Osteoblast (primary cell): ENCODE data around the gene ALDH5A1. TPM values are rescaled to one million over a fixed set of nuclear protein-coding genes. Genes with fewer than 3 reads are reported as not detected.
A peak's percentile ranks its signal among the peaks of the same experiment; 100 is the strongest.

Experiments
- DNase-seq: peaks from one replicate; pipeline ENCODE4 v3.0.0; 2011; ENCODE audit warnings: low spot score, mixed read lengths; ENCODE audit not compliant: insufficient read length; ENCODE audit errors: missing footprints
- H2AFZ ChIP-seq: 2 replicates; pipeline ENCODE4 v1.6.0; 2011; ENCODE audit warnings: mild to moderate bottlenecking, low read length
- H3K27ac ChIP-seq: 2 replicates; pipeline ENCODE4 v1.5.1; 2011; ENCODE audit warnings: mild to moderate bottlenecking, low read depth, low read length, moderate library complexity
- H3K27me3 ChIP-seq: 2 replicates; pipeline ENCODE4 v1.6.0; 2012; ENCODE audit warnings: mild to moderate bottlenecking, control low read depth, inconsistent platforms, low read length, moderate library complexity; ENCODE audit not compliant: insufficient read depth
- H3K36me3 ChIP-seq: 2 replicates; pipeline ENCODE4 v1.5.1; 2011; ENCODE audit warnings: mild to moderate bottlenecking, low read length, control low read depth, moderate library complexity; ENCODE audit not compliant: insufficient read depth
- H3K4me1 ChIP-seq: 2 replicates; pipeline ENCODE4 v1.5.1; 2011; ENCODE audit warnings: mild to moderate bottlenecking, low read length, control low read depth, moderate library complexity; ENCODE audit not compliant: insufficient read depth
- H3K4me2 ChIP-seq: 2 replicates; pipeline ENCODE4 v1.6.0; 2011; ENCODE audit warnings: mild to moderate bottlenecking, low read length; ENCODE audit not compliant: insufficient read depth
- H3K4me3 ChIP-seq: fragments of 200-600 bp; sonication (generic); 3 replicates; pipeline ENCODE4 v1.5.1; 2012; ENCODE audit warnings: mild to moderate bottlenecking, low read length, inconsistent platforms; ENCODE audit not compliant: insufficient read depth
- H3K79me2 ChIP-seq: 2 replicates; pipeline ENCODE4 v1.6.0; 2012; ENCODE audit warnings: mild to moderate bottlenecking, low read length, control low read depth, inconsistent platforms; ENCODE audit not compliant: insufficient read depth
- H3K9me3 ChIP-seq: 2 replicates; pipeline ENCODE4 v1.5.1; 2011; ENCODE audit warnings: low read depth, low read length, control low read depth
- H4K20me1 ChIP-seq: 2 replicates; pipeline ENCODE4 v1.6.0; 2012; ENCODE audit warnings: mild to moderate bottlenecking, low read length, control low read depth; ENCODE audit not compliant: insufficient read depth
- CTCF ChIP-seq: IDR thresholded peaks from 2 replicates; pipeline ENCODE4 v1.5.1; 2011; ENCODE audit warnings: mild to moderate bottlenecking, low read depth, low read length, moderate library complexity; ENCODE audit errors: extremely low read depth
- total RNA-seq: library from RNA; depleted of rRNA; stranded (reverse); fragments of >200 nt; gene quantifications from 2 replicates; pipeline ENCODE4 v1.2.3, GENCODE V29; 2012

The ALDH5A1 gene
- total RNA-seq, 1 donor = 2.2 TPM

DNA sequence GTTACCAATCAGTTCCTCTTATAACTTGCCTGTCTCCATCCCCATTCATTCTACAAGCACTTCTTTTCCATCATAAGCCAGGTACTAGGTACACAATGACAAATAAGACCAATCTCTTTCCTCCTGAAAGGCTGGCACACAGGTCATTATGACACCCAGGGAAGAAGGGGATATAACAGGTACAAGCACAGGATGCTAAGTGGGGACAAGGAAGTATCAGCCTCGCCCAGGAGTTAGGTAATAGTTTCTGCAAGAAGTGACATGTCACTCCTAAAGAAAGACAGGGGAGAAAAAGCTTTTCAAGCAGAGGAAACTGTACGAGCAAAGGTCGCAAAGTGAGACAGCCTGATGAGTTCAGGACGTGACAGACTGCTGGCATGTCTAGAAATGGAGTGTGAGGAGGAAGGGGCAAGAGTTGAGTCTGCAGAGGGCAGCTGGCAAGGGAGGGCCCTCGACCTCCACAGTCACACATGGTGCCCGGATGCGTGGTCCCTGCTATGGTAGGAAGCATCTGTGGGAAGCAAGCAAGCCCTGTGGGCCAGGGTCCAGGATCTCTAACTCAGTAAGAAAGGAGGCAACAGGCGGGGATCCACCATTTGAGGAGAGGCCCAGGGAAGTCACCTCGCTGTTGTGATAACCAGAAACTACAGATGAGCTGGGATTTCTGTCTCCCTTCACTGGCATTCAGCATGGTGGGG is 45.8 kb upstream of the ALDH5A1 start:
- H3K4me3 ChIP-seq = no peak overlapping the region

GRCh38 chr6:24451581-24452388 is 43.0 kb upstream of the ALDH5A1 start:
- DNase-seq = peak; percentile 13
- TF ChIP-seq CTCF = no peak
- H3K36me3 ChIP-seq = no peaks in the 10 kb centered on the region
- H2AFZ ChIP-seq = no peak overlapping the region
- H3K27me3 ChIP-seq = no peaks in the 10 kb centered on the region
- H3K4me2 ChIP-seq = no peak overlapping the region
- H4K20me1 ChIP-seq = no peaks in the 10 kb centered on the region
- no peak overlapping the region for H3K4me3 ChIP-seq
- H3K79me2 ChIP-seq = no peaks in the 10 kb centered on the region
- H3K9me3 ChIP-seq = no peaks in the 10 kb centered on the region
- no peak overlapping the region for H3K27ac ChIP-seq
- no peaks in the 10 kb centered on the region for H3K4me1 ChIP-seq

More for the DNA sequence above, 45.8 kb upstream of the ALDH5A1 start:
- no peak overlapping the region for H3K27ac ChIP-seq
- H2AFZ ChIP-seq = no peak overlapping the region
- no peaks in the 10 kb centered on the region for H3K27me3 ChIP-seq
- no peak for DNase-seq
- TF ChIP-seq CTCF = no peak
- no peaks in the 10 kb centered on the region for H3K9me3 ChIP-seq
- no peaks in the 10 kb centered on the region for H3K4me1 ChIP-seq
- H3K36me3 ChIP-seq = no peaks in the 10 kb centered on the region
- no peak overlapping the region for H3K4me2 ChIP-seq
- H3K79me2 ChIP-seq = no peaks in the 10 kb centered on the region
- H4K20me1 ChIP-seq = no peaks in the 10 kb centered on the region

- Histone ChIP-seq H3K4me3 (no peak overlapping the region), H3K79me2 (no peaks in the 10 kb centered on the region), H3K27ac (no peak overlapping the region), H3K4me2 (no peak overlapping the region), H3K27me3 (no peaks in the 10 kb centered on the region), H2AFZ (no peak overlapping the region), H3K9me3 (no peaks in the 10 kb centered on the region), H3K36me3 (no peaks in the 10 kb centered on the region), H3K4me1 (no peaks in the 10 kb centered on the region), H4K20me1 (no peaks in the 10 kb centered on the region)
- TF ChIP-seq CTCF = no peak
- DNase-seq = peak; percentile 22
Observed at GRCh38 chr6:24453921-24454320, 40.8 kb upstream of the ALDH5A1 start.

DNA sequence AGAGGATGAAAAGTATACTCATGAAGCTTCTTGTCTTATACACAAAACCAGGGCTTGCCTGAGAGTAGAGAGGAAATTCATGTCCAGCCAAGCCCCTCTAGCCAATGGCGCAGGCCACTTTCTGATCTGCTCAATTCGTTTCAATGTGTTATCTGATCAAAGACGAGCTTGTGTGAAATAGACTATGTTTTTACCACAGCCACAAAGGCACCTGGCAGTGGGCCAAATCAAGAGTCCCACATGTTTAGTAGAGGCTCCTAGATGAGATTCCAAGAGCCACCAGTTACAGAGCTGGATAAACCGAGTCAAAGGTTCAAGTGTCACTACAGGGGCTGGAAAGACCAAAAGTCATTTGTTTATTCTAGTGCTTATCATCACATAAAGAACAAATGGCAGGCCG is 40.3 kb upstream of the ALDH5A1 start:
- no peak overlapping the region for H3K4me3 ChIP-seq
- DNase-seq = peak; percentile 26

More for the DNA sequence above, 40.3 kb upstream of the ALDH5A1 start:
- no peaks in the 10 kb centered on the region for H3K4me1 ChIP-seq
- H2AFZ ChIP-seq = no peak overlapping the region
- no peaks in the 10 kb centered on the region for H3K79me2 ChIP-seq
- H3K36me3 ChIP-seq = no peaks in the 10 kb centered on the region
- H3K9me3 ChIP-seq = no peaks in the 10 kb centered on the region
- no peaks in the 10 kb centered on the region for H4K20me1 ChIP-seq
- no peaks in the 10 kb centered on the region for H3K27me3 ChIP-seq
- H3K4me2 ChIP-seq = no peak overlapping the region
- TF ChIP-seq CTCF = no peak
- no peak overlapping the region for H3K27ac ChIP-seq
